Thyroid gland (tissue), 4 donors: ENCODE measurements around the gene TMEM132A. TPM values are rescaled to one million over a fixed set of nuclear protein-coding genes. Genes with fewer than 3 reads are reported as not detected.
A peak's percentile ranks its signal among the peaks of the same experiment; 100 is the strongest.

Experiments
- DNase-seq, 2 donors: peaks; one replicate each; pipeline ENCODE4 v3.0.0-alpha.2; 2019
- H3K27ac ChIP-seq, 3 donors: fragments of 200-600 bp; sonication (generic); 1 replicate in 2 of 3; 2 replicates in 1 of 3; pipeline ENCODE4 v1.5.1; 2016 to 2019; ENCODE audit warnings: mild to moderate bottlenecking in 1 of 3, moderate library complexity in 1 of 3
- H3K27me3 ChIP-seq: fragments of 200-600 bp; sonication (generic); one replicate; pipeline ENCODE4 v1.5.1; 2019
- H3K36me3 ChIP-seq, 2 donors: fragments of 200-600 bp; sonication (generic); one replicate each; pipeline ENCODE4 v1.5.1; 2016 to 2019
- H3K4me1 ChIP-seq, 2 donors: fragments of 200-600 bp; sonication (generic); one replicate each; pipeline ENCODE4 v1.5.1; 2017 to 2019
- H3K4me3 ChIP-seq, 3 donors: fragments of 200-600 bp; sonication (generic); replicated peaks in 1 of 3; 1 replicate in 2 of 3; 2 replicates in 1 of 3; pipeline ENCODE4 v1.5.1; 2016; ENCODE audit warnings: mild to moderate bottlenecking in 1 of 3
- H3K9me3 ChIP-seq: fragments of 200-600 bp; sonication (generic); one replicate; pipeline ENCODE4 v1.5.1; 2017
- CTCF ChIP-seq, 6 experiments: fragments of 200-600 bp in 3 of 6; fragments of 450-650 bp in 3 of 6; sonication (generic) in 3 of 6; IDR thresholded peaks; one replicate each; pipeline ENCODE4 v1.5.1; 2016 to 2019; ENCODE audit warnings: antibody characterized with exemption in 6 of 6, mild to moderate bottlenecking in 2 of 6, inconsistent platforms in 1 of 6, moderate library complexity in 1 of 6
- POLR2A ChIP-seq, 2 donors: fragments of 450-650 bp; IDR thresholded peaks; one replicate each; pipeline ENCODE4 v1.6.1; 2017; ENCODE audit warnings: antibody characterized with exemption in 2 of 2, mild to moderate bottlenecking in 2 of 2, moderate library complexity in 1 of 2
- WGBS, 2 donors: methylation state at CpG; one replicate each; pipeline ENCODE4 v1.1.5; 2017; 5-methylcytosine and 5-hydroxymethylcytosine counted together
- intact Hi-C: fragments of 100-400 bp; cut with DNase I; formaldehyde crosslinking; loops from one replicate; pipeline ENCODE4 v1.15.1; 2023
- total RNA-seq, 4 donors: library from RNA; depleted of rRNA; stranded (reverse); fragments of >200 nt; gene quantifications; one replicate each; pipeline ENCODE4 v1.2.3, GENCODE V29; 2016

The TMEM132A gene
- total RNA-seq, 4 donors from 2014 or later, result 3.3 to 8.3 (median 3.9) TPM

DNA sequence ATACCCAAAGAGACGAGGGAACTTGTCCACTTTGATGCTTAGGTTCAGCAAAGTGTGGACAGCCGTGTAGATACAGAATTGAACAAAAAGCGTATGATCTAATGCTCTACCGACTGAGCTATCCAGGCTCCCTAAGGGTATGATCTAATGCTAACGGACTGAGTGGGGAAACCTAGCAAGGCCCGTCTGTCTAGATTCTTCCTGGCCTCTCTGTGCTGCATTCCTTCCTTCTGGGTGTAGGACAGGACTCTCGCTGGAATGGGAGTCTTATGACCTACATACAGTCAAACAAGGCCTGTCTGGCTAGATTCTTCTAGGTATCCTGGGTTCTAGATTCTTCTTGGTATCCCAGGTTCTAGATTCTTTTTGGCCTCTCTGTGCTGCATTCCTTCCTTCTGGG is 36.1 kb downstream of the TMEM132A start:
- Histone ChIP-seq H3K27ac (no peak overlapping the region), H3K27me3 (no peaks in the 10 kb centered on the region), H3K4me3 (no peak overlapping the region), H3K36me3 (no peaks in the 10 kb centered on the region), H3K9me3 (no peaks in the 10 kb centered on the region), H3K4me1 (no peaks in the 10 kb centered on the region)
- intact Hi-C loops, result no loop called here
- 89 to 93% methylated on average over 7 of the region's 7 CpGs for WGBS, 2 donors
- DNase-seq, result no peak
- TF ChIP-seq POLR2A (IDR thresholded peaks at IDR 0.05) (no peak), CTCF (IDR thresholded peaks at IDR 0.05) (no peak)

DNA sequence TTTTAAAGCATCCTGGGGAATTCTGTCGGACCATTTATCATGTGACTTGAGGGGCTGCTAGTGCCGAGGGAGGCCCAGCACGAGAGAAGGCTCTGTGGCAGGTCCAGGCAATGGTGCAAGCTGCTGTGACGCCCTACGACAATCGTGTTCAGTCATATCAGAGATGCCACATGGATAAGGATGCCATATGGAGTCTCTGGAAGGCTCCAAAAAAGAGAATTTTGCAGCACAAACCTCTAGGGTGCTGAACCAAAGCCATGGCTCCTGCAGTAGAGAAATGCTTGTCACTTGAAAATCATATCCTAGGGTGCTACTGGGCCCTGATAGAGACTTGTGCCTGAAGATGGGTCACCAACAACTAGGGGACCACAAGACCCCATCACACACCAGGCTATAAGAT is 40.5 kb downstream of the TMEM132A start:
- Histone ChIP-seq H3K9me3 (no peaks in the 10 kb centered on the region), H3K27me3 (no peaks in the 10 kb centered on the region), H3K4me1 (no peaks in the 10 kb centered on the region), H3K36me3 (no peaks in the 10 kb centered on the region), H3K27ac (no peak overlapping the region), H3K4me3 (no peak overlapping the region)
- no peak for DNase-seq
- intact Hi-C loops, result no loop called here
- TF ChIP-seq CTCF (IDR thresholded peaks at IDR 0.05) (no peak), POLR2A (IDR thresholded peaks at IDR 0.05) (no peak)
- WGBS, 2 donors, result 87 to 88% methylated on average over 6 of the region's 6 CpGs

- Histone ChIP-seq H3K4me1 (no peaks in the 10 kb centered on the region), H3K4me3 (no peak overlapping the region), H3K27ac (no peak overlapping the region), H3K36me3 (no peaks in the 10 kb centered on the region), H3K9me3 (no peaks in the 10 kb centered on the region), H3K27me3 (no peaks in the 10 kb centered on the region)
- intact Hi-C loops, result no loop called here
- DNase-seq, result no peak
- TF ChIP-seq CTCF (IDR thresholded peaks at IDR 0.05) (no peak), POLR2A (IDR thresholded peaks at IDR 0.05) (no peak)
- whole genome bisulfite sequencing, 2 donors, result 90 to 91% methylated on average over 4 of the region's 4 CpGs
Observed at GRCh38 chr11:60966890-60967289, 42.6 kb downstream of the TMEM132A start.

- DNase-seq, result no peak
- H3K4me1 ChIP-seq, result no peaks in the 10 kb centered on the region
- intact Hi-C loops, result no loop called here
- TF ChIP-seq POLR2A (IDR thresholded peaks at IDR 0.05), result no peak
- no peak for TF ChIP-seq CTCF (IDR thresholded peaks at IDR 0.05)
- H3K27me3 ChIP-seq, result no peaks in the 10 kb centered on the region
- no peaks in the 10 kb centered on the region for H3K9me3 ChIP-seq
- WGBS, 2 donors, result 40 to 96% methylated on average over 1 of the region's 1 CpG
- no peaks in the 10 kb centered on the region for H3K36me3 ChIP-seq
- no peak overlapping the region for H3K27ac ChIP-seq
- no peak overlapping the region for H3K4me3 ChIP-seq
Observed at GRCh38 chr11:60968223-60968622, 44.0 kb downstream of the TMEM132A start.

- intact Hi-C loops, result loop anchor here (2.0 kb wide), 1 partner anchor 216 kb away; no protein-coding TSS in a partner anchor
- no peaks in the 10 kb centered on the region for H3K27me3 ChIP-seq
- TF ChIP-seq CTCF (IDR thresholded peaks at IDR 0.05), result peak; percentile 62 to 88 (median 74)
- no peak for TF ChIP-seq POLR2A (IDR thresholded peaks at IDR 0.05)
- DNase-seq, result peak; percentile 49 to 61
- H3K9me3 ChIP-seq, result no peaks in the 10 kb centered on the region
- no peak overlapping the region for H3K4me3 ChIP-seq
- H3K4me1 ChIP-seq, result no peaks in the 10 kb centered on the region
- no peaks in the 10 kb centered on the region for H3K36me3 ChIP-seq
- no peak overlapping the region for H3K27ac ChIP-seq
- 13 to 20% methylated on average over 9 of the region's 9 CpGs for WGBS, 2 donors
Observed at GRCh38 chr11:60970369-60970774, 46.1 kb downstream of the TMEM132A start.
